Measurements from ENCODE around the gene ZNF521.

DNA sequence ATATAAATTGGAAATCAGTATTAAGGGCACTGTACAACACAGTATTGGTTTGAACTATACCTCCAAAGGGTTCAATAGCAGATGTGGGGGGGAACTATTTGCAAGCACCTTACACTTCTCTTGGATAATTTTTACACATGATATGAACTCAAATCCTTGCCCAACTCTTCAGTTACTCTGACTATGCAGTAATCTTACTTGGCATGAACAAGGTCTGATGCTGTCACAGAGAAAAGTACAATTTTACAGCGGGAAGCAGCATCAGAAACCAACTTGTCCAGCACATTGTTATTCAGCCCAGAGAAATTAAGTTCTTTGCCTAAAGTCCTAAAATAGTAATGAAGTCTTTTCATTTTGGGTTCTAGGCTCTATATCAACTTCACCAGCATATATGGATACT, 98.2 kb downstream of the ZNF521 start:
- TF ChIP-seq CTCF (IDR thresholded peaks at IDR 0.05; ENCODE audit: low read depth, low read length) (no peak), POLR2A (IDR thresholded peaks at IDR 0.05; ENCODE audit: extremely low read depth, insufficient read length) (no peak), MYC (IDR thresholded peaks at IDR 0.05; ENCODE audit: low read depth, low read length) (no peak)
- TF ChIP-seq, protein P1, sequence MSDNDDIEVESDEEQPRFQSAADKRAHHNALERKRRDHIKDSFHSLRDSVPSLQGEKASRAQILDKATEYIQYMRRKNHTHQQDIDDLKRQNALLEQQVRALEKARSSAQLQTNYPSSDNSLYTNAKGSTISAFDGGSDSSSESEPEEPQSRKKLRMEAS (IDR thresholded peaks at IDR 0.05; ENCODE audit: low read depth, low read length) = no peak
